ENCODE measurements around the gene PDE2A.
"Not testable (repeated sequence)": the region's sequence is repeated elsewhere in the genome, so short reads cannot be mapped to it uniquely, and the experiment has no call there.

PDE2A gene

DNA sequence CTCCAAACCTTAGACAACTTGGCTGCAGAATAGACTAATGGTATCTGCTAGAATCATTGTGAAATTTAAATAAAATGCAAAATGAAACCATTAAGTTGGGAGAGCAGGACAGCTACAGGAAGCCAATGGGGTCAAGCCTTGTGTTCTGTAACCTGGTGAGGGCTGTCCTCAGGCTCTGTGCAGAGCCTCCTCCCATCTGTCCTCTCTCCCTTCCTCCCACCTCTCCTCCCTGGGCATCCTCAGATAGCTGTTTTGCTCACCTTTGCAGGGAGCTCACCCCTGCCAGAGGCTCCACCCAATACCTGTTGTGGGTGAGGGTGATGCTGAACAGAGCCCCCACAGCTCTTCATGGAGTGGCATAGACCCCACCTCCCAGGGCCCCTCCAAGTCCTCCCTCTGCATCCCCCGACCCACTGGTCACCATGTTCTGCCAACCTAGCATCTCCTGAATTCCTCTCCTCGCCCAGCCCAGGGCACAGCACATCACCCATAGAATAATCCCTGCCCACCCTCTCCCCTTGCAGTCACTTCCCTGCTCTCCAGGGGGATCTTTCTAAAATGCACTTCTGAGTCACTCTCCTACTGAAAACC is 100.3 kb downstream of the PDE2A start:
- DNase-seq = no peak

- DNase-seq = peak; percentile 50
Measured at GRCh38 chr11:72573072-72573854, 101.0 kb downstream of the PDE2A start.

DNA sequence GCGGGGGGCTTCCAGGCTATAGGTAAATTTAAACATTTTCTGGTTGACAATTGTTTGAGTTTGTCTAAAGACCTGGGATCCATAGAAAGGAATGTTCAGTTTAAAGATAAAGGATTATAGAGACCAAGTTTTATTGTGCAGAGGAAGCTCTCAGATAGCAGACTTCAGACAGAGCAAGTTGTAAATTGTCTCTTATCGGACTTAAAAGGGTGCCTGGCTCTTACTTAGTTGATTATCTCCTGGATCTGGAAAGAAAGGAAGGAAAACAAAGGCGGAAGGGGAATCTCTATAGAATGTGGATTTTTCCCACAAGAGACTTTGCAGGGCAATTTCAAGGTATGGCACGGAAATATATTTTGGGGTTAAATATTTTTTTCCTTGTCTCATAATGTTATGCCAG is 101.7 kb downstream of the PDE2A start:
- not testable (repeated sequence) for DNase-seq

DNA sequence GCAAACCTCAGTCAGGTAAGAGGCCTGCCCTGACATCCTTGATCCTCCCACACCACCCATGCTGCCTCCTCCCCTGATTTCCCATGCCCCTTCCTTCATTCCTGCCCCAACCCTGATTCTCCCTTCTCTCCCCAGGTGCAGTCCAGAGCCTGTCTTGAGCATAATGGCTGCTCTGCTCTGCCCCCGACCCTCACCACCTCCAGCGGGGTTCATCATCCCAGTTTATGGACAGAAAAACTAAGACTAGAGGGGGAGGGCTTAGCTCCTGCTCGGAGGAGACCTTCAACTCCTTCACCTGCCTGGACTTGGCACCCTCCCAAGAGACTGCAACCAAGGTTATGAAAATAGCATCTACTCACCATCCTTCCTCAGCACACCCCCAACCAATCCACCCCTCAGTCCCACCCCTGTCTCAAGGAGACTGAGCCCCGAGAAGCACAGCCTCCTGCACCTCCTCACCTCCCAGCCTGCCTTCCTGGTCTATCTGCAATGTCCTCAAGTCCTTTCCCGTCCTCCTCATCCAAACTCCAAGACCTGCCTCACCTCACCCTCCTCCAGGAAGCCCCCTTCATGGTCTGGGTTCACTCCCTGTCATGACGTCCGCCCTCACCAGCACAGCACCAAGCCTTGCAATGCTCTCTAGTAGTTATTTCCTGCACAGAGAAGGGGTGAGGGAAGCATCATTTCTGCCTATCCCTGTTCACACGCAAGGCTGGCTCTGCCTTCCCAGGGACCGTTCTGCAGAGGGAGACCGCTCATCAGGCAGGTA is 103.1 kb downstream of the PDE2A start:
- no peak for DNase-seq

GRCh38 chr11:72569966-72570892 is 104.0 kb downstream of the PDE2A start:
- no peak for DNase-seq

DNA sequence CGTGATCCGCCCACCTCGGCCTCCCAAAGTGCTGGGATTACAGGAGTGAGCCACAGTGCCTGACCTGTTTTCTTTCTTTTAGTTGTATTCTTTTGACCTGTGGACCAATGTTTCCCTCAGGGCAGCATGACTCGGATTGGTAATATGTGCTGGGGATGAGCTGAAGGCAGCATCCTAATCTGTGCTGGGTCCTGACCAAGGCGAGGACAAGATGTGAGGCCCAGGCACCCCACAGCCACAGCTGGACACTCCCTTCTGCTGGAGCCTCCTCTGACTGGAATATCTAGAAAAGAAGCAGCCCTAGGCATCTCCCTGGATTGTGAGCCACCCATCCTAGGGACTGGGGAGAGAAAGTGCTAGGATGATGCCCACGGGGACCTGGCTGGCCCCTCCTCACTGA is 105.4 kb downstream of the PDE2A start:
- DNase-seq = no peak

DNA sequence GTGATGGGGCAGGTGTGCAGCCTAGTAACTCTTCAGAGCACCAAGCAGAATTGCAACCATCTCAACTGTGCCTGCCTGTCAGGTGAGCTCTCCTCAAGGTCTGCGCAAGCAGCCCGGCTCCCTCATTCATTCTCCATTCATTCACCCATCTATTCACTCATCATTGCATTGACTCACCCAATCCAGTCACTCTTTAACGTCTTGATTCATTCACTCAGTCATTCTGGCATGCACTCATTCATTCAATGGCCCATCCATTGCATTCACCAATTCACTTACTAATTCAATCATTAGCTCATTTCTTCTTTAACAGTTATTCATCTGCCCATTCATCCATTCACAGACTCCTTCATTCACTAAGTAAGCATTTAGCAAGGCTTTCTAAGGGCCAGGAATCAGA is 111.8 kb downstream of the PDE2A start:
- no peak for DNase-seq

DNA sequence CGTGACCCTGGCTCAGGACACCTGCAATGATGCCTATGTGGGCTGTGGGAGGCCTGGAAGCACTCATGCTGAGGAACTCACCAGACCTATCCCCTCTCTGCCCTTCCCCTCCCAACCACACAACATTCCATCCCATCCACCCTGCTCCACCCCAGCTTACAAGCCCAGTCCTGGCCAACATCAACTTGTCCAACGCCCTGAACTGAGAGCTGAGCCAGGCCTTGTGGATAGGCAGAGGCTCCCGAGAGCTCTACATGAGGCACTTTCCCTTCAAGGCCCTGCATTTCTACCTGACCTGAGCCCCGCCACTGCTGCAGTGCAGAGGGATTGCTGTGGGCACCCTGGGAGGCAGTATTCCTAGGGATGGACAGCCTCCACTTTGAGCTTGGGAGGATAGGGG is 112.4 kb downstream of the PDE2A start:
- no peak for DNase-seq

GRCh38 chr11:72560864-72561263 is 113.4 kb downstream of the PDE2A start:
- DNase-seq = not testable (repeated sequence)

DNA sequence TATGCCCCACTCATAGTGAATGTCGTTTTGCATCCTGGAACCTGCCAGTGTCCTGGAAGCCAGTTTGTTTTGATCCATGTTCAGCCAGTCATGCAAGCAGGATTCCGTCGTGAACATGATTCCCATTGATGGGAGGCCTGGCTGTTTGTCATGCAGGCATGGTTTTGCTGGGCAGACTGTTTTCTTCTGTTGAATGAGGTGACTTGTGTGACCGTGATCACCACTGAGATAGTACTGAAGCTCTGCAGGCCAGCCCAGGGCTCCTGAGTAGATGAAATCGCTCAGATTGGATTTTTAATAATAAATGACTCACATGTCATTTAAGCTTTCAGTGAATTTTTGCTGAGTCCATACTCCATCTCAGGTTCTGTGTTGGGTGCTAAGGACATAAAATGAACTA is 117.8 kb downstream of the PDE2A start:
- DNase-seq = no peak

GRCh38 chr11:72555014-72555522 is 119.2 kb downstream of the PDE2A start:
- not testable (repeated sequence) for DNase-seq

- no peak for DNase-seq
Measured at GRCh38 chr11:72553706-72554105, 120.5 kb downstream of the PDE2A start.

GRCh38 chr11:72552399-72552910 is 121.8 kb downstream of the PDE2A start:
- no peak for DNase-seq

- no peak for DNase-seq
Measured at GRCh38 chr11:72551571-72551970, 122.7 kb downstream of the PDE2A start.

DNA sequence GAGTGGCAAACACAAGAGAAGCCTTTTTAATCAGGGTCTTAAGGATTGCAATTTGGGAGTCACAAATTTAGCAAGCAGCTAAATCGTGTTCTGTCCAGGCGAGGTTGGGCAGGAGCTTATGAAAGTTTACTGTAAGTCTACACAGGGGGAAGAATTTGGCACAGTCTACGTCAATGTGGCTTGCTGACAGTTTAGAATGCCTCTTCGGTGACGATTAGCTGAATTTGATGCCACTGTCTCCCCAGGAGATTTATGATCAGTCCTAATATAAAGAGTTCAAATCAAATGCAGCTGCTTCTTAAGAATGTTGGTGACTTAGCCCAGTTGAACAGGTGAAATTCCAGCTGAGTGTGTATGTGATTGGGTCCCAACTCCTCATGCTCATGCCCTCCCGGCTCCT is 125.8 kb downstream of the PDE2A start:
- no peak for DNase-seq

- peak; percentile 52 for DNase-seq
Measured at GRCh38 chr11:72546866-72547265, 127.4 kb downstream of the PDE2A start.

- no peak for DNase-seq
Measured at GRCh38 chr11:72544589-72544988, 129.6 kb downstream of the PDE2A start.

DNA sequence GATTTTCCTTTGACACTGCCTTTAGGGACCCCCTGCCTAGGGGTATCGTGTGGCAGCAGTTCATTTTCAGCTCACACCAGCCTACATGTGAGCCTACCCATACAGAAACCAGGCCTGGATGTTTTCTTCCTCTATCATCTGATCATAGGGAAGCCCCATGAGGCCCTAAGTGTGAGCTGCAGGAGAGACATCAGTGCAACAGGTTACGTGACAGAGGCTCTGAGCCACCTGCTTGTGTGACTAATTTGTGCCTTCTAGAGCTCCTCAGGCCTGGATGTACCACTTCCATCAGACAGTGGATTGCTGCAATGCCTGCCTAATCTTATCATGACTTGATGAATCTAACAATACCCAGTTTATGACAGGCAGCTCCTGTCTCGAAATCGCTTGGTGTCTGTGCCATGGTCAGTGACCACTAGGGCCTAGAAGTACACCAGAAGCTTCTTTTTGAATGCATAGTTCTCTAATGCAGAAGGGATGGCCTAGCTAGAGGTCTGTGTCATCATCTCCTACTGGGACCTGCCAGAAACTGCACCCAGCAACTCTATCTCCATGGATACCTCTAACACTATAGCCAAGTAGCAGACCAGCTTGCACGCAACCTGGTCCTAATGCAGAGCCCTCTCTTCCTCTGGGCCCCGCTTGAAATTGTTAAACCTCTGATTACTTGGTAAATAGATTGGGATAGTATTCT is 130.2 kb downstream of the PDE2A start:
- no peak for DNase-seq

DNA sequence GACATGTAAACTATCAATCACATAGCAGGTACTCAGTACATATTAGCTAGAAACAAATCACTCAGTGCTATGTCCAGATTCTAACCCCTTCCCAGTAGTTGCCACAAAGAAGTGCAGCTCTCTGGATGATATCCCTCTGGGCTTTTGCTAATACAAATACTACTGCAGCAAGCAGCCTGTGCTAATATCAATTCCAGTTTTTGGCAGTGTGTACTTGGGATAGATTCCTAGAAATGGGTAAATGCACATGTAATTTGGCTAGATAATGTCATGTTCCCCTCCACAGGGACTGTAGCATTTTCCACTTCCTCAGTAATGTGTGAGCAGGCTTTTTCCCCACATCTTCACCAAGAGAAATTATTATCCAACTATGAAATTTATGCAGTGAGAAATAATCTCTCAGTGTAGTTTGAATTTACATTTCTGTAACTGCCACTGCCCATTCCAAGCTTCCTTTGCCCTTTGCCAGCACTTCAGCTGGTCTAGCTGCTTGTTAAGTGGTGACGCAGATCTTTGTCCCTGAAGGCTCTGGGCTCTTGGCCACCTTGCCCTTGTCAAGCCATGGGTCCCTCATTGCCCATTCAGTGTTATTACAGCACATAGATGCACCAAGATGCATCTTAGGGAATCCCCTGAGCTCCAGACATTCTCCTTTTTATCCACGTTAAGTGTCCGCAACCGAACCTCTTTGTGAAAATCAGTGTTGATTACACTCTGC is 132.8 kb downstream of the PDE2A start:
- DNase-seq = no peak

DNA sequence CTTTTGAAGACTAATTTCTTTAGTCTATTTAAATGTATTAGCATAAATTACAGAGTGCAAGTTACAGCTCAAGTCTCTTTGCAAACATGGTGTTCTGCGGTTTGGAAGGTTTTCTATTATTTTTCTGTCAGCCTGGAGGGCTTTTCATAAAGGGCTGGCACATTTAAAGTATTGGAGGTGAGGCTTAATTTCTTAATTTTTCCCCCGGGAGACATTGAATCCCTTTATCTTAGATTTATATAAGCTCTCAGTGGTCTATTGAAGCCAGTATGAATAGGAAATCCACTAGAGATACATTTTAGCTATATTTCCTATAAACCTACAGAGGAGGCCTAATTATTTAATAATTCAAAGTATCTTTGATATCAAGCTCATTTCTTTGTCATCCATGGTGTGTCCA is 137.2 kb downstream of the PDE2A start:
- DNase-seq = no peak

DNA sequence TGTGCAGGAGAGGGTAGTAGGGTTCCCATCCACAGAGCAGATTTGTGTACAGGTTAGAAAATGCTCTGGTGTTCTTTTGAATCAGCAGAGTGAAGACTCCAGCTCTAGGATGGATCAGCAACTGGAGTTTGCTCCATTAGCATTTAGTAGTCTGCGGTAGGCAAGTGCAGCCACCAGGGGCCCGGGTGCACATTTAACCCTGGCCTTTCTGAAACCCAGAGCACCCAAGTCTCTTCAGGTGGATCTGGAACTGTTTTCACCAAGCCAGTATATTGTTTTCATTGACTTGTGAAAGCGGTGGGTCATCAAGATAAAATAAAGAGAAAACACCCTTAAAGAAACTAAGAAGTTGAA is 139.1 kb downstream of the PDE2A start:
- DNase-seq = no peak
